NOMO-1 (cell line): ENCODE measurements around the gene MYO5B.

ENCODE experiments used
- DNase-seq, 2 experiments: peaks; one replicate each; lab custom pipeline; 2025; ENCODE audit not compliant: unreplicated experiment in 2 of 2; lab: John Stamatoyannopoulos, UW

The MYO5B gene

DNA sequence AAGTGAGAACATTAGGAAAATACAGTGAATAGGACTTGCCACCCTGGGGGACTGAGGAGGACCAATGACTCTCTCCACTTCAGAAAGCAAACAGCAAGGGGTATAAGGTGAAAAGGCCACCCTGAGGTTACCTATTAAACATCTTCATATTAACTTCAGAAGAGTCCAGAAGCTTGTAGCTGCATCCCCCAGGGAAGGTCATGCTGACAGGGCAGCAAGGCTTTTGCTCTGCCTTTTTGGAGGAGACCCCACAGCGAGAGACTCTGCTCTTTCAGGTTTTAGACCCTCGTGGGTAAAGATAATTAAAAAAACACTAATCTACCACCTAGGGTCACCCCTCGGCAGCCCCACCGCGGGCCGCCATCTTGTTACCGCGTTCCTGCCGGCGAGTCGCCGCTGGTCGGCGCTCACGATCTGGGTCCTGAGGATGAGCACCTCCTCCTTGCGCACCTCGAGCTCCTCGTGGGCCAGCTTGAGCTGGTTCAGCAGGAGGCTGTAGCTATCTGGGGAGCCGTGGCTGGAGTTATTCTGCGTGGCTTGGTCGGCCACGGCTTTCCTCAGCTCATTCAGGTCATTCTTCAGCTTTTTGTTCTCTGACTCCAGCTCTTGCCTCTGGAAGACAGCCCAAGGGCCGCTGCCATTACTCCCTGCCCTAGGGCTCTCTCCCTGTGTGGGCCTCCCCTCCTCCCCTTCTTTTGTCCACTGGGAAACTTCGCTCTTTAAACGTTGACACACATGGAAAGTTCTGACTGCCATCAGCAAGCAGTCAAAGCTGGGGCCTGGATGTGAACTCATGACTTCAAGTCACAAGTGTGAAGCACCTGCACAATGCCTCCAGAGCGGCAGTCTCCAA is 331.0 kb downstream of the MYO5B start:
- no peak for DNase-seq

DNA sequence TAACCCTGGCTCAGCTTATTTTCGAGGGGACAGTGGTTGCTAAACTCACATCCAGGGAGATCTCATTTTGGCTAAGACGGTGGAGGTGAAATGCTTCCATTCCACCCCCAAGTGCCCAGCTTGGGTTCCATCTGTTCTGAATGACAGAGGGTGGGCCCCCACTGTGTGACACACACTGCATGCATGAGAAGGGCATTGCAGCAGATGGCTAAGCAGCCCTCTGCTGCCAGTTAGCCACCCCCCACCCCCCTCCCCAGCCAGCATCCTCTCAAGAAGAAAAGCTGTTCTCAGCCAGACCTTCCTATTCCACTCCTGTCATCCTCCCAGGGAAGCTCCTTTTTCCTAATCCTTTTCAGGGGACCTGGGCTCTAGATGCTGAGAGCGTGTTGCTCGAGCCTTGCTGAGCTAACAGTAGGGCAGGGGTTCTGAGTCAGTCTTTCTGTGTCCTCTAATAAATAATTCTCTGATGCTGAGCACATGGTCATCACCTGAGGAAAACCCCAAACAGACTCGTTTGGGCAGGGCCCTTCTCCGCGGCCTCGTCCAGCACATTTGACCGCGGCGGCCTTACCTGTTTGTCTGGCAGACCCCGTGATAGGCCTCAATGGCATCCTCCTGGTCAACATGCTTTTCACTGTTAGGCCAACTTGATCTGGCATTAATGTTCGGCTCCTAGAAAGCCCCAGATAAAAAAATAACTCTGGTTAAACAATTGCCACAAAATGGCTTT is 332.1 kb downstream of the MYO5B start:
- DNase-seq: no peak

DNA sequence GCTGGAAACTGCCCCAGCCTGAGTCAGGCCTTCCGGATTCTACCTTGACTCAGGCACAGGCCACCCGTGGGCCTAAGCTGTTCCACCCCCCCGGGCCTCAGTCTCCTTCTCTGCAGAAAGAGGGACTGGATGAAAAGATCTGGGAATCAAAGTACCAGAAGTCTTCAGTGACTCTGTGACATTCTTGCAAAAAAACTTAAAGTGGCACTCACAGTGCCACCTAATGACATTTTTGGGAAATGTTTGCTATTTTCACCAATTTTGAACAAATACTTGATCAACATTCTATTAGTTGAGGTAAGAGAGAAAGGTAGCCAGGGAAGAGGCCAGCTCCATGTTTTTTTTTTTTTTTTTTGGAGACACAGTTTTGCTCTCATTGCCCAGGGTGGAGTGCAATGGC is 333.3 kb downstream of the MYO5B start:
- peak in 1 of 2 experiments; percentile 21 for DNase-seq

DNA sequence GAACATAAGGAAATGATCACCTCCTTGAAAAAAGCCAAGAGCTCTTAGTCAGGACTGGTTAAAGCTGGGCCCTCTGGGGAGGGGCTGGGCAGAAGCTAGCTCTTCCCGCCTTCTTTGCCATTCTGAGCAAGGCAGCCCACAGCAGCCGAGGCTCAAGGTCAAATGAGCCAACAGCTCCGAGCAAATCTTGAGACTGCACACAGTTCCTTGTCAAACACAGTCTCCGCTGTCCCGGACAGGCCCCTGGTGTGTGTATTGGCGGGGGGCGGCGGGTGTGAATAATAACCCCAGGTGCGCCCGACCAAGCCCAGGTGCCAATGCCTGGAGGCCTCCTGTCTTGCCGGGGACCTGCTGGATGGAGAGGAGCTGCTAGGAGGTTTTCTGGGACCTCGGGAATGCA is 335.2 kb downstream of the MYO5B start:
- DNase-seq: no peak

DNA sequence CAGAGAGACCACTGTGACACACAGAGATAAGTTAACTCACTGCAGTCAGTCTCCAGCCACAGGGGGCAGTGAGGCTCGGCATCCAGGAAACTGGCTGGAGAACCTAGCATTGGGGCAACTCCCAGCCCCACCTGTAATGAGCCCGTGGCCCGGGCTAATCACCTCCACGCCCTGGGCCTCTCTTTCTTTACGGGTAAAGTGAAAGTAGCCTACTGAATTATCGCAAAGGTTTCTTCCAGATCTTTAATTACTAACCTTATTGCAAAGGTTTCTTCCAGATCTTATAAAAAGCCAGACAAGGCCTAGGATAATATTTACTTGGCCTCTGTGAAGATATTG is 336.0 kb downstream of the MYO5B start:
- DNase-seq: no peak

DNA sequence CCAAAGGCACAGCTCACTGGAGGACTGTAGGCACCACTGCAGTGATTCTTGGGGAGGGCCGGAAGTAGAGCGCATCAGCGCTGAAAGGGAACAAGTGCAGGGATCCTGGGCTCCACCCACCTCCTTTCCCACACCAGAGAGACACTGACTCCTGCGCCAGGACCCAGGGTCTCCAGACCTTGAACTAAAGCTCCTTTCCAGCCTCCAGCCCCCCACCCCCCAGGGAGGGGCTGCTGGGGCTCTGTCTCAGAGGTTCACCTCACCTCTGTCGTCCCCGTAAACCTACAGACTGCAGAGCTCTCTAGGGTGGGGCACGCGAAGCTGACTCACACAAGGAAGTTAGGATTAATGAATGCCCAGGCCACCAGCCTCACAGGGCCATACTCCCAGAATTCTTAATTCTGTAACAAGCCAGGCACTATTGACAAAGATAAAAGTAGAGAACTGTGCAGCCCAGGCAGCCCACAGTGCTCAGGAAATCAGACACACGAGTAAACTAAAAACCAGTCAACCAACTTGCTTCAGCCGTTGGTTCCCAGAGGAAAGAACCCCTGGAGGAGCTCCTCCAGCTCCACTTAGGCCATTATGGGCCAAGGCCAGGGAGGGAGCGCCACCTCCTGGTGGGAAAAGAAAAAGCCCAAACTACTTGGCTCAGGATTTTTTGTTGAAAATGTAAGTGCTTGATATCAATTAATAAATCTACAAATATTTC is 336.5 kb downstream of the MYO5B start:
- peak; percentile 47 to 51 for DNase-seq

DNA sequence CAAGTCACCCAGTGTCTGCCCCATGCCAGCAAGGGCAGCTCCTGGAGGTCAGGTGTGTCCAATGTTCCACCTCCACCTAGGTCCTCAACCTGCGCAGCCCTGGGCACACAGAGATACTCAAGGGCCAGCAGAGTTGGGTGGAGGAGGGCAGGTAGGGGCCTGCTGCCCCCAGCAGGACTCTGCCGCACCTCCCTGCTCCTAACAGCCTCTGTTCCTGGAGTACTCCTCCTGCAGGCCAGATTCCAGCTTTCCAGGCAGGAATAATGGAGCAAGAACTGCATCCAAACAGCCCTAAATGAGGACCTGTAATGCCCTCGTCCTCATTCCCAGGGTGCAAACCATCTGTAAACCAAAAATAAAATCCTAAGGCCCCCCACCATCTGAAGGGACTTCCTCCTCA is 337.2 kb downstream of the MYO5B start:
- no peak for DNase-seq

DNA sequence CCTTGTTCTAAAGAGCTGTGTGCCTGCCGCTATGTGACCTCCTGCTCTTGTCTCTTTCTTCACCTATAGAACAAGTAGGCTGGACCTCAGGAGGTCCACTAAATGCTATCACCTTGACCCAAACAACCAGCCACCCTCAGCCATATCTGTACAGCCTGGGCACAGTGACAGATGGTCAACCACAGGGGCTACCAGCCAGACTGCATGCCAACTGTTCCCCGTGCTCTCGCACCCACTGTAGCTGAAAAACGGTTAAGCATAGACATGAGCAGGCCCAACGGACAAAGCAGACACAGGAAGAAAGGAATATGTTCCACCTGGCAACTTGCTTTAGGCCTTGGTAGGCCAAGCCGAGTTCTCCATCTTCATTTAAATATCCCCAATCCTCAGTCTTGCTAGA is 338.5 kb downstream of the MYO5B start:
- DNase-seq: no peak

DNA sequence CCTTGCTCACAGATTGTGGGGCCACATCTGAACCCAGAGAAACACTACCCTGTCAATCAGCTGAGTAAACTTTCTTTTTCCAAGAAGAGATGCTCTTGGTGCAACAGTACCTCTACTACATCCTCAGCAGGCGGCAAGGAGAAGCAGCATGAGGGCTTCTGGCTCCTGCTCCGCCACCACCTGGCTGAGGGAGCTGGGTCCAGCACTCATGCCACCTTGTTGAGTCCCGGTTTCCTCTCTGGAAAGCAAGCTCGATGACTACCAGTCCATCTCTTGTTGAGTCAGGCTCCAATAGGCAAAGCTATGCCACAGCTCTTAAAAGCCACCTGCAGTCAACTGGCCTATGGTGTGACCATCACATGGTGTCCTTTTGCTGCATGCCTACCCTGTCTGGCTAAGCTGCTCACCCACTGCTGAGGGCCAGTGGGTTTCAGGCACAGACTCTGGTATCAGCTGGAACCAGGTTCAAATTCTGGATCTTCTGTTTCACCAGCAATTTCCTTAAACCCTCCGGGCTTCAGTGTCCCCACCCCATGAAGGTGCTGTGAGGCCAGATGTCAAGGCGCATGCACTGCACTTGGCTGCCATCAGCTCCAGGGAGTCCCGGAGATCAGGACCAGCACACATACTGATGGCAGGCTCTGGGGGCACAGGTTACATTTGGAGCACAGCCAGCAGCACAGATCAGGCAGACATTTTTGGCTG is 339.1 kb downstream of the MYO5B start:
- no peak for DNase-seq

DNA sequence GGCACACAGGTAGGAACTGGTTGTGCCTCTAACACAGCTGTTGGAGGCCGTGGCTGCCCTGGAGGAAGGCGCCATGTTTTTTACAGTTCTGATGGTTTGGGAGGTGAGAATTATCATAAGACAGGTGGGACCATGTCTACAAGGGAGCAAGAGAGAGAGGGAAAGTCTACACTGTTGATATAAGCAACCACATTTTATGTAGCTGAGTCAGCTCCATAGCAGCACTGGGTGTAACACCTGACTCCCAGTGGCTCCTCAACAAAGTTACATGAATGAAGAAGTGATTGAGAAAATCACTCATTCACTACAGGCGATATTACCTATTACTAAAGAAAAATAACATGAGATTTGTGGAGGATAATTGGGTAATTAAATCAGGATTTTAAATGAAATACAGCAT is 340.3 kb downstream of the MYO5B start:
- no peak for DNase-seq

DNA sequence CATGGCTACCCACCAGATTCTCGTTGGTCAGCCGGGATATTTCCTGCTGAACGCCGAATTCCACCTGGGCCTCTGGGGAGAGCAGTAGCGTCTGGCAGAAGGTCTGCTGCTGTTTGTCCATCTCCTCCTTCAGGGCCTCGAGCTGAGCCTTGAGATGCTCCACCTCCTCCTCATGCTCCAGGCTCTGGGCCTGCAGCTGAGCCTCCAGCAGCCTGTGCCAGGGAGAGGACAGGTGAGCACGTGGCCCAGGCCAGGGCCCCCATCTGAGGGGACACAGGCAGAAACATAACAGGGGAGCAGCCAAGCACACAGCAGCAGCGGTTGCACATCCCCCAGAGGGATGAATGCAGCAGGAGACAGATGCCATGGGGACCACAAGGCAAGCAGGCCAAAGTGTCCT is 341.5 kb downstream of the MYO5B start:
- no peak for DNase-seq

DNA sequence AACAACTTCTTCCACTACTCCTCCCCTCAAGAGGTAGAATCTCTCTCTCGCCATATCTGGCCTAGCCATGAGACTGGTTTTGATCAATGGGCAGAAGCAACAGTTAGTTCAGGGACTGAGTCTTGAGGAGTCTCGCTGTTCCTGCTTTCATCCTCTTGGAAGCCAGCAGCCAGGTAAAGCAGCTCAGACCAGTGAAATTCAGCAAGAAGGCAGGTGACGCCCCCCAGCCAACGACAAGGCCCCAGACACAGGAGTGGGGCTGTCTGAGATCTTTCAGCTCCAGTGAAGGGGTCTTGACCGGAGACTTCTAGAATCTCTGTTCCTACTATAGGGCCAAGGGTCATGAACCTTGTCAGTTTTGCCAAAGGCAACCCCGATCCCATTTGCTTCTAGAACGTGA is 341.9 kb downstream of the MYO5B start:
- DNase-seq: no peak

DNA sequence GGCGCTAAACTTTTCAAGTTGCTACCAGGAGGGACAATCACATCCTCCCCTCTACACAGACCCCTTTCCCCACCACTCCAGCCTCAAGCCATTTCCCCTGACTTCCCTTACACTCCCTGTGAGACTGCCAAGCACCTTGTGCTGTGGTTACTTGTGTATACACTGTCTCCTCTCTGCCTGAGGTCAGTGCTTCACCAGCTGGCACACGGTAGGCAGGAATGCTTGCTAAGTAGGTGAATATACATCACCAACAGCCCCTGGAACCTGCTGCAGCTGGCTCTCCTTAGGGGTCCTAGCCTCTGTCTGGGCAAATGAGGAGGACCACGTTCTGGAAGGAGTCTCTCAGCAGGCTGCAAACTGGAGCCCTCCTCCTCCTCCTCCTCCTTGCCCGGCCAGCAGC is 343.3 kb downstream of the MYO5B start:
- DNase-seq: no peak

DNA sequence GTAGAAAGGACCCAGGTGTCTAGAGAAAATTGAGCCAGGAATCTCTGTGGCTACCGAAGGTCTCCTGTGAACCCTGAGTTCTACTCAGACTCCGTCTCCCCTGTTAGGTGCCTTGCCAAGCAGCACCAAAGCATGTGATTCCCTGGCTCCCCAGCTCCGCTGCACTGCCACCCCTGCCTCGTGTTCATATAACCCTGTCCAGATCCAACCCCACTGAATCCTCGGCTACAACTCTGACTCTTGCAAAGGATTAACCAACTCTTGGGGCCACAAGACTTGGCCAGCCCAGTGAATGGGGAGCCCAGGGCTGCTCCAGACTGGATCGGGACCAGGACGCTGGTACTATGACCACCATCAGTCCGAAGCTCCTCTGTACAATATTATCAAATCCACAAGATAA is 344.3 kb downstream of the MYO5B start:
- DNase-seq: no peak

DNA sequence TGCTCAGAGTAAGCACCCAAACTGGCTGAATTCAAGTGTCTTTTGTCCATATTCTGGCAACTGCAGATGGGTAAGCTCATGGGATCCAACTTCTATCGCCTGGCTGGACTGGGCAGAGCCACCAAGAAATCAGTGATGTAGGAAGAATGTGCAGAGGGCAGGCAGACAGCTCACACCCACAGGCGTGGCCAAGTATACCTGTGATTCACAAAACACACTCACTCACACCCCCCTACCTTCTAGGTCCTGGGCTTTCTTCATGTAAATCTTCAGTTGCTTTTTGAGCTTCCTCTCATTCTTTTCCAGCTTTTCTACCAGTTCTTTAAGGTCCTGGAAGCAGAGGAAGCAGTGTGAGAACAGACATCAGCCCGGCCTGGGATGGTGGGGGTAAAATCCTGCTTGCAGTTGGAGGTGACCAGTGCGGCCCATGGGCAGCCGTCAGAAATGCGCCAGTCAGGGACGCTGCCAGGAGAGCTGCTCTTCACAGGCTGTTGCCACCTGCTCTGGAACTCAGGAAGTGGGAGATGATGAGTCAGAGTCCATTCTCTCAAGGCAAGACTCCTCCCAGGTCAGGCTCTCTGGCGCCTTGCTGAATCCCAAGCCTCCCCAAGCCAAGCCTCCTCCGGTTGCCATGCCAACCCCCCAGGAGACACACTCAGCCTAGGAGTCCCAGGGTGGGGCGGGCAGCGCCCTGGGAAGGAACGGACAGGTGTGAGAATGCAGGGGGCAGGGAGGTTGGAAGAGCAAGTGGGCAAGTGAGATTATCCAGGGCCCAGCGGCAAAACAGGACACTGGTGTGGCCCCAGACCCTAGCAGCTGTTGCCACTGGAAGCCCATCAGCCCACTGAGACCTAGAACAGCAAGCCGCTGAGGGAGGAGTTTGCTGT is 345.4 kb downstream of the MYO5B start:
- DNase-seq: no peak

DNA sequence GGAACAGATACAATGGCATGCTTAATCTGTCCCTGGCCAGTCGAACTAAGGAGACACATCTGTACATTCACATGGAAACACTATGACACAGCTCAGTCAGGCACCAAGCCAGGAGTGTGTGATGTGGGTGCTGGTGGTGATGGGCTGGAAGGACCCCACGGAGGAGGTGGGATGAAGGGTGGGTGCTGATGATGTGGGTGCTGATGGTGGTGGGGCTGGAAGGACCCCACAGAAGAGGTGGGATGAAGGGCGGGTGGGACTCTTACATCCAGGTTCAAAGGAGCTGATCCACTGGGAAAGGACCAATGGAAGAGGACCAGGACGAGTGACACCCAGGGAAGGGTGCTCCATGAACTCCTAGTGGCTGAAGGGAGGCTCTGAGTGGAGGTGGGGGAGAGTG is 346.8 kb downstream of the MYO5B start:
- no peak for DNase-seq

DNA sequence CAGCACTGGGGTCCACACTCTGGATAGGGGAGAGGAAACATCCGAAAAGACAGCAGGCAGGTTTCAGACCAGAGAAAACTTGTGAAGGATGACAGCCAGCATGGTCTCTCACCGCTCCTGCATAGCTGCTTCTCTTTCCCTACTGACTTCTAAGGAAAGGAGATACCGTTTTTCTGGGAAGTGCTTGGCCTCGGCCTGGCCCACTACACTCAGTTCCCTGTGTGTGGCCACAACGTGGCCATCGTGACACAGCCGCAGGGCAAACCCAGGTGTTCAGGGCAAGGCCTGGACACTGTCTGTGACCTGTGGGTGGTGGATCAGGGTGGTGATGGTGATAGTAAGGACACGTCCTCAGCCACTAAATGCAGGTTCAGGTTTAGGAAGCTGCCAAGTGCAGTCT is 347.4 kb downstream of the MYO5B start:
- DNase-seq: no peak

DNA sequence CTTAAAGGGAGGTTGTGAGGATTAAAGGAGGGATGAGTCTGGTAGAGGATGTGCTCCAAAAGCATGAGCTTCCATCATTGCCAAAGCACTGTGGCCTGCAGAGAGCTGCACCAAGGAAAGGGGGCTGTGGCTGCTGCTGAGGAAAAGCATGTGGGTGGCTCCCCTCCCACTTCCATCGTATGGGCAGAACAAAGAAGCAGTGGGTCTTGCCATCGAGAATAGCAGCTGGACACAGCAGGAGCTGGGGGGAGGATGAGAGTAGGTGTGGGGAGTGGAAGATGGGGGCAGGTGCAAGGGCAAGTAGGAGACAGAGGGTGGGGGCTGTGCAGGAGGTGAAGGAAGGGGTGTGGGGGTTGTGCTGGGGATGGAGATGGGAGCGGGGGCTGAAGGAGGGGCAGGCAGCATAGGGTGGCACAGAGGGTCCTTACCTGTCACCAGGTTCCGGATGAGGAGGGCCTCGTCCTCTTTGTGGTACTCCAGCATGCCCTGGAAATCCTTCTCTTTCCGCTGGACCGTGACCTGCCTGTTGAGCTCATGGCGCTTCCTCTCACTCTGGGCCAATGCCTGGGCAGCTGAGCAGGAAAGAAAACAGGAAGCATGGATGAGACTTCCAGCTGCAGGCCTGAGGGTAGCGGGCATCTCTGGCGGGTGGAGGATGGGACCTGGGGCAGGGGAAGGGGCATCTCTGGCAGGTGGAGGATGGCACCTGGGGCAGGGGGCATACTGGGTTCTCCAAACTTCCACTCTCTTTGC is 348.1 kb downstream of the MYO5B start:
- no peak for DNase-seq

DNA sequence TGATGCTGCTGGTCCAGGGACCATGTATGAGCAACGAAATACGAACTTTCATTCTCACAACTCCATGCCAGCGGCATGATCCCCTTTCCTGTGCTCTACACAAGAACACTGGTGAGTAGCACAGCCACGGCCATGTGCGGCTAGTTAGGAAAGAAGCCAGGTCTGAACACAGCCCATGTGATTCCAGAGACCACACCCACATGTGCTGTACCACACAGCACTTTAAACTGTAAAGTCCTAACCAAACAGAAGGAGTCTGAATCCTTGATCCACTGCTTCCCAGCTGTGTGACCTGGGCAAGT is 348.6 kb downstream of the MYO5B start:
- no peak for DNase-seq
